Ishikawa (cell line): ENCODE data around the gene PXDN.

ENCODE experiments used
- CEBPB ChIP-seq: IDR thresholded peaks from 2 replicates; pipeline ENCODE4 v1.6.1; 2012
- CREB1 ChIP-seq: IDR thresholded peaks from 2 replicates; pipeline ENCODE4 v1.6.1; 2012; ENCODE audit warnings: low read depth
- EGR1 ChIP-seq: IDR thresholded peaks from 2 replicates; pipeline ENCODE4 v1.6.1; 2012
- EP300 ChIP-seq: IDR thresholded peaks from 2 replicates; pipeline ENCODE4 v1.6.1; 2012; ENCODE audit warnings: borderline replicate concordance
- FOXM1 ChIP-seq: IDR thresholded peaks from 2 replicates; pipeline ENCODE4 v1.6.1; 2012; ENCODE audit warnings: low read depth, borderline replicate concordance
- MAX ChIP-seq: IDR thresholded peaks from 2 replicates; pipeline ENCODE4 v1.6.1; 2012
- NFIC ChIP-seq: IDR thresholded peaks from 2 replicates; pipeline ENCODE4 v1.6.1; 2012
- RAD21 ChIP-seq: IDR thresholded peaks from 2 replicates; pipeline ENCODE4 v1.6.1; 2012; ENCODE audit warnings: low read depth
- TAF1 ChIP-seq: IDR thresholded peaks from 2 replicates; pipeline ENCODE4 v1.6.1; 2012; ENCODE audit warnings: low read depth, mild to moderate bottlenecking
- TCF12 ChIP-seq: IDR thresholded peaks from 2 replicates; pipeline ENCODE4 v1.6.1; 2012; ENCODE audit warnings: low read depth
- TEAD4 ChIP-seq: IDR thresholded peaks from 2 replicates; pipeline ENCODE4 v1.6.1; 2012
- USF1 ChIP-seq: IDR thresholded peaks from 2 replicates; pipeline ENCODE4 v1.6.1; 2012
- YY1 ChIP-seq: IDR thresholded peaks from 2 replicates; pipeline ENCODE4 v1.6.1; 2012; ENCODE audit warnings: low read depth
- ZBTB7A ChIP-seq: IDR thresholded peaks from 2 replicates; pipeline ENCODE4 v1.6.1; 2012; ENCODE audit warnings: low read depth
- TF ChIP-seq, protein P1 (sequence below): IDR thresholded peaks from 2 replicates; pipeline ENCODE4 v1.6.1; 2012; ENCODE audit warnings: low read depth, mild to moderate bottlenecking

Gene PXDN

DNA sequence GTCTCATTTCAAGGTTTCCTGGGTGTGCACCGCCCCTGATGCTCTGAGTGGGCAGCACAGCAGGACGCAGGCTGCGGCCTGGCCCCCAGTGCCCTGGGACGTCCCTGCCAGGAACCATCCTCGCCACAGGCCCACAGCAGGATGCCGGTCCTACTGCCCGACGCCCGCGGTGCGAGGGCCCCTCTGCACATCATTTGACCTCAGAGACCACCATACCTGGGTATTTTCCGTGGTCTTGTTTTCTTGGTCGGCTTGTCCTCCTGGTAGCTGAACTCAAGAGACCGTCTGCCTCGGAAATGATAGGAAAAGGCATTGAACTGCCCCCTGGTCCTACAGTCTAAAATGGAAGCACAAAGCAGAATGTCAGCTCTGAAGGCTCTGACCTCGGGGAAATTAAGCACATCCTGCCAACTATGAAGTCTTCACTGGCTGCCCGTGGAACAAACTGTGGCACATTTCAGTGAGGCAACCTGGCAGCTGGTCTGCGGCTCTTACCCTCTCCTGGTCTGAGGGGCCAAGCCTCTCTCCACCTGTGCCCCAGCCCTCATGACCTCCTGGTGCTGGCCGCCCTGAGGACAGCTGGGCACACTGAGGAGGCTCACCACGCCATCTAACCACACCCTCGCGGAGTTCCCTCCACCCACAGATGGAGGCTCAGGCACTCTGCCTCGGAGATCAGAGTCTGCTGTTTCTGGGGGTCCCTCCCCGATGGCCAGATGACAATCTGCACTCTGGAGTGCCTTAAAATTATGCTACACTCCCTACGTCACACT is 105.0 kb downstream of the PXDN start:
- TF ChIP-seq TEAD4 (no peak), ZBTB7A (no peak), FOXM1 (no peak), YY1 (no peak), EP300 (no peak), TCF12 (no peak)
- TF ChIP-seq, protein P1, sequence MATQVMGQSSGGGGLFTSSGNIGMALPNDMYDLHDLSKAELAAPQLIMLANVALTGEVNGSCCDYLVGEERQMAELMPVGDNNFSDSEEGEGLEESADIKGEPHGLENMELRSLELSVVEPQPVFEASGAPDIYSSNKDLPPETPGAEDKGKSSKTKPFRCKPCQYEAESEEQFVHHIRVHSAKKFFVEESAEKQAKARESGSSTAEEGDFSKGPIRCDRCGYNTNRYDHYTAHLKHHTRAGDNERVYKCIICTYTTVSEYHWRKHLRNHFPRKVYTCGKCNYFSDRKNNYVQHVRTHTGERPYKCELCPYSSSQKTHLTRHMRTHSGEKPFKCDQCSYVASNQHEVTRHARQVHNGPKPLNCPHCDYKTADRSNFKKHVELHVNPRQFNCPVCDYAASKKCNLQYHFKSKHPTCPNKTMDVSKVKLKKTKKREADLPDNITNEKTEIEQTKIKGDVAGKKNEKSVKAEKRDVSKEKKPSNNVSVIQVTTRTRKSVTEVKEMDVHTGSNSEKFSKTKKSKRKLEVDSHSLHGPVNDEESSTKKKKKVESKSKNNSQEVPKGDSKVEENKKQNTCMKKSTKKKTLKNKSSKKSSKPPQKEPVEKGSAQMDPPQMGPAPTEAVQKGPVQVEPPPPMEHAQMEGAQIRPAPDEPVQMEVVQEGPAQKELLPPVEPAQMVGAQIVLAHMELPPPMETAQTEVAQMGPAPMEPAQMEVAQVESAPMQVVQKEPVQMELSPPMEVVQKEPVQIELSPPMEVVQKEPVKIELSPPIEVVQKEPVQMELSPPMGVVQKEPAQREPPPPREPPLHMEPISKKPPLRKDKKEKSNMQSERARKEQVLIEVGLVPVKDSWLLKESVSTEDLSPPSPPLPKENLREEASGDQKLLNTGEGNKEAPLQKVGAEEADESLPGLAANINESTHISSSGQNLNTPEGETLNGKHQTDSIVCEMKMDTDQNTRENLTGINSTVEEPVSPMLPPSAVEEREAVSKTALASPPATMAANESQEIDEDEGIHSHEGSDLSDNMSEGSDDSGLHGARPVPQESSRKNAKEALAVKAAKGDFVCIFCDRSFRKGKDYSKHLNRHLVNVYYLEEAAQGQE: no peak

GRCh38 chr2:1638281-1638860 is 105.9 kb downstream of the PXDN start:
- TF ChIP-seq USF1: no peak
- TF ChIP-seq TAF1: no peak
- no peak for TF ChIP-seq CEBPB
- TF ChIP-seq MAX: no peak
- no peak for TF ChIP-seq ZBTB7A
- TF ChIP-seq RAD21: no peak
- TF ChIP-seq FOXM1: no peak
- no peak for TF ChIP-seq EP300
- TF ChIP-seq YY1: no peak
- no peak for TF ChIP-seq CREB1
- no peak for TF ChIP-seq TEAD4
- TF ChIP-seq, protein P1: no peak
- no peak for TF ChIP-seq TCF12
- TF ChIP-seq NFIC: no peak
- no peak for TF ChIP-seq EGR1

- no peak for TF ChIP-seq YY1
- no peak for TF ChIP-seq FOXM1
- no peak for TF ChIP-seq CREB1
- no peak for TF ChIP-seq TAF1
- no peak for TF ChIP-seq TEAD4
- no peak for TF ChIP-seq RAD21
- TF ChIP-seq EP300: no peak
- TF ChIP-seq USF1: no peak
- TF ChIP-seq, protein P1: no peak
- TF ChIP-seq EGR1: no peak
- no peak for TF ChIP-seq CEBPB
- TF ChIP-seq ZBTB7A: no peak
- no peak for TF ChIP-seq TCF12
- no peak for TF ChIP-seq NFIC
- no peak for TF ChIP-seq MAX
Observed at GRCh38 chr2:1636791-1637415, 107.4 kb downstream of the PXDN start.

- TF ChIP-seq EP300 (no peak), FOXM1 (no peak), ZBTB7A (no peak)
Observed at GRCh38 chr2:1635823-1636222, 108.5 kb downstream of the PXDN start.
